AG08395 (cell line): Measurements from ENCODE around the gene SAMD10.
"Not testable (repeated sequence)": the region's sequence is repeated elsewhere in the genome, so short reads cannot be mapped to it uniquely, and the experiment has no call there.

Source experiments
- DNase-seq: peaks from one replicate; pipeline ENCODE4 v3.0.0; 2012; ENCODE audit warnings: mixed read lengths, low spot score

SAMD10 gene

DNA sequence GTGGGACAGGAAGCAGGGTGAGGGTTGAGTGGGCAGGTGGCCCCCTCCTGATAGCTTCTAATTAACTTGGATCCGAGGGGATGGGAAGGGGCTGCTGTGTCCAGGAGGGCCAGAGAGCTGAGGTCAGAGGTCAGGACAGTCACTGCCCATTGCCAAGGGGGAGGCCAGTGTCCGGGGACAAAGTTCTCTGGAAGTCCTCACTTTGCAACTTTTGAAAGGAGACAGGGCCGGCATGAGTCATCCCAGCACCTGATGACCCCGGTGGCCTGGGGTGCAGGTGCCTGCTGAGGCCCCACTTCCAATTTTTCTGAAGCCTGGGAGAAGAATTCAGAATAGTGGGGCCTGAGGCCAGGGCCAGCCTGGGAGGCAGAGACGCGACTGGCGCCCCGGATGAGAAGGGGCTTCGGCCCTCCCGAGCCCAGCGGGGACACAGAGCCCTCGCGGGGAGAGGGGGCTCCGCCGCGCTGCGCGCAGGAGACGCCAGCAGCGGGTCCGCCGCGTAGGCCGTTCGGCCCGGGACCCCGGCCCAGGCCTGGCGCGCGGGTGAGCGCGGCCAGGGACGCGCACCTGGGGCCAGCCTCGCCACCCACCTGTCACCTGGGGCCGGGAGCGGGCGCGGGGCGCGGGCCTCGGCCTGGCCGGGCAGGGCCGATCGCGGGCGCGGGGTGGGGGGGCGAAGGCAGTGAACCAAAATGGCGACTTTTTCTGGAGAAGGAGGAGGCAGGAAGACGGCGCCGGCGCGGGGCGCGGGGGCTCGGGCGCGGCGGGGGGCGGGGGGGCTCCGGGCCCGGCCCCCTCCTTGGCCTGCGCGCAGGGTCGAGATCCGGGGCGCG, 10.3 kb downstream of the SAMD10 start:
- DNase-seq, result no peak

- DNase-seq, result no peak
These were observed 11.1 kb downstream of the SAMD10 start for GRCh38 chr20:63968136-63968927.

- no peak for DNase-seq
These were observed 11.9 kb downstream of the SAMD10 start for GRCh38 chr20:63967330-63968135.

DNA sequence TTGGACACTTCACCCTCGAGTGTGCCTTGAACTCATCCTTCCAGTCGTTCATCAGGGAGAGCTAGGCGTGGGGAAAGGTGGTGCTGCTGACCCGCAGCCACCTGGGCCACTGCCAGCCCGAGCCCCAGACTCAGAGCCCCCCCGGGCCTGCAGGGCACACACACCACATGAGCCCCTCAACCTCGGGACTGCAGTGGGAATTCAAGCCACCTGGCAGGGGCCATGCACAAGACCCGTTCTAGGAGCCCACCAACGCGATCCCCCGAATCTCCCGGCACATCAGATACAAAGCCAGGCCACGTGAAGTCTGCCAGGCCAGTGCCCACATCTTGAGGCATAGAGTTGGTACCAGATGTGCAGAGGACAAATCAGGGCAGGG, 12.5 kb downstream of the SAMD10 start:
- no peak for DNase-seq

DNA sequence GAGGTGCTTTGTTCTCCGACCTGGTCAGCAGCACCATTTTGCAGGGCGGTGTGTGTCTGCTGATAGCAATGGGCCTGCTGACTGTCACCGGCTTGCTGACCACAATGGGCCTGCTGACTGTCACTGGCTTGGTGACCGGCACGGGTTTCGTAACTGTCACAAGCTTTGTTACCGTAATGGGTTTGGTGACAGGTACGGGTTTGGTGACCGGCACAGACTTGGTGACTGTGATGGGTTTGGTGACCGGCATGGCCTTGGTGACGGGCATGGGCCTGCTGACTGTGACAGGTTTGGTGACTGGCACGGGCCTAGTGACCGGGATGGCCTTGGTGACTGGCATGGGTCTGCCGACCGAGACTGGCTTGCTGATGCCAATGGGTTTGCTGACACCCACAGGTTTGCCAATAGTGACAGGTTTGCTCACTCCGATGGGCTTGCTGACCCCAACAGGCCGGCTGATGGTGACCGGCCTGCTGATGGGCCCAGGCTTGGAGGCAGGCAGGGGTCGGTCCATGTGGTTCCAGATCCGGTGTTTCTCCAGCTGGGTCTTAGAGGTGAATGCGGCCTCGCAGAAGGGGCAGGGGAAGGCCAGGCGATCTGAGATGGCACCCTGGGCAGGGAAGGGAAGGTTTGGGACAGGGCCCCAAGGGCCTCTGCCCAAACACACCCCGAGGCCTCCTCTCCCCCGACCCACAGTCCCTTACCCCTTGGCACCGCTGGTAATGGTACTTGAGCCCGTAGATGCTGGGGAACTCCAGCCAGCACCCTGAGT, 13.1 kb downstream of the SAMD10 start:
- DNase-seq, result no peak

DNA sequence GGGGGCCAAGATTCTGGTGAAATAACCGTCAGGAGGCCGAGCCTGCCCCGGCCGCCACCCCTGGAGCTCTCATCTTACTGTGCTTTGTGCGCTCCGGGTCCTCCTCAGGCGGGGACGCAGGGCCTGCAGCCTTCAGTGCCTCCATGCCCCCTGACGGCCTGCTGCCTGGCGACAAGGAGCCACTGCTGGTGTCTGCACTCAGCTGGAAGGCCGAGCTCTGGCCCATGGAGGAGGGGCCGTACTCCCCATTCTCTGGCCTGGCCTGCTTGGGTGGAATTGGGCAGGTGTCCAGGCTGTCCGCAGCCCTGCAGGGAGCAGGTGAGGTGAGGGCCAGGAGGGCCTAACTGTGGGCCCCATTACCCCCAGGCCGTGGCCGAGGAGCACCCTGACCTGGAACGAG, 15.0 kb downstream of the SAMD10 start:
- DNase-seq, result no peak

DNA sequence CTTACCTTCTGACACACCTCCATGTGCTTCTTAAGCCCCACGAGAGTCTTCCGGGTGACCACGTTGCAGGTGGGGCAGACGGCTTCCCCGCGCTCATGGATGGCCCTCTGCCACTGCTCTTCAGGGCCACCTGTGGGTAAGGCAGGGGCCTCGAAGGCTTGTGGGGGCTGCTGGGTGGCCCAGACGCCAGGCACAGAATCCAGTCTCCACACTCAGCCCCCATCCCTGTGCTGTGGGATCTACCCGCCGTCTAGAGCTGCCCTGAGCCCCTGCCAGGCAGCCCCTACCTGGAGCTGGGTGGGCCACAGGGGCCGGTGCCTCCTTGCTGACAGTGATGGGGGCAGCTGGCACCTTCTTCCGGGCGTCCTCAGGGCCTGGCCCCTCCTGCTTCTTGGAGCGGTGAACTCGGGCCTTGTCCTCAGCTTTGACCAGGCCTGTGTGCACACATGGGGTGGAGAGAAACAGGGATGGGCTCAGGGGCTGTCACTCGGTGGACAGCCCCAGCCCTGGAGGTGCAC, 15.6 kb downstream of the SAMD10 start:
- no peak for DNase-seq

DNA sequence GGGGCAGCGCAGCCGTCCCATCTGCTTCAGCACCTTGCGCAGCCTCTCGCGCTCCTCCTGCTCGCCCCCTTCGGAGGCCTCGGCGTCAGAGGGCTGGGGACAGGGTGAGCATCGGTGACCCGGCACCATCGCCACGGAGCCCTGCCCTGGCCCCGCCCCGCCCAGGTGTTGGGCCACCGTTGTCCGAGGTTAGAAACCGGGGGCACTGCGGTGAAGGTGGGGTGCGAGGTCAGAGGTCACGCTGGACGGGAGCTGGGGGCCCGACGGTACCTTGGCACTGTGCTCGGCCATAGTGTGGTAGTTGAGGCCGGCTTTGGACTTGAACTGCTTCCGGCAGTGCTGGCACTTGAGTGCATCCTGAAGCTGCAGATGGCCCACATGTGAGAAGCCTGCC, 16.1 kb downstream of the SAMD10 start:
- no peak for DNase-seq

GRCh38 chr20:63962426-63963347, 16.8 kb downstream of the SAMD10 start:
- DNase-seq, result no peak

DNA sequence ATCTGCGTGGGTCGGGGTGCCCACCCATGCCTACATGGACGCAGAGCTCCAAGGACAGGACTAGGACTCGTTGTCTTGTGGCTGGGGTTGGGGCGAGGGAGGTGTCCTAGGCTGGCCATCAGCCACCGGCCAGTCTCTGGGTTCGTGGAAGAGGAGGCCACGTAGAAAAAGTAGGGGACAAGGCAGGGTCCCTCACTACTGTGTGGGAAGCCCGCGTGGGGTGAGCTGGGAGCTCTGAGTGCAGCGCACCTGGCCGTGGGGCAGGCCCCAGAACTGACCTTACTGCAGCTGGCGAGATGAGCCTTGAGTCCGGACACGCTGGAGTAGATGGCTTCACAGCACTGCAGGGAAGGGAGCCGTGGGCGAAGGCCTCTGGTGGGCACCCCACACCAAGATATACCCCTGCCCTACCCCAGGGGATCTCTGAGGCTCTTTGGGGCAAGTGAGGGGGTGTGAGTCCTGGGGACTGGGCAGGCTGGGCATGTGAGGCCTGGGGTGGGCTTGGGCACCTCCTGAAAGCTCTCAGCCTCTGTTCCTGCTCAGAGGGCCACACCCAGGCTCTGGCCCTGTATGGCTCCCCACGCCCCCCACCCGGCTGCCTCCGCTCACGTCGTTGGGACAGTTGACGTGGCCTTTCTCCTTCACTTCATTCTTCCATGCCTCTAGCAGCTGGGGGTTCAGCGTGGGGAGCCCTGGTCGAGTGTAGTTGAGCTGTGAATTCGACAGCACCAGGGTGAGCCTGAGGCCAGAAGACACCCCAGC, 17.6 kb downstream of the SAMD10 start:
- DNase-seq, result no peak

DNA sequence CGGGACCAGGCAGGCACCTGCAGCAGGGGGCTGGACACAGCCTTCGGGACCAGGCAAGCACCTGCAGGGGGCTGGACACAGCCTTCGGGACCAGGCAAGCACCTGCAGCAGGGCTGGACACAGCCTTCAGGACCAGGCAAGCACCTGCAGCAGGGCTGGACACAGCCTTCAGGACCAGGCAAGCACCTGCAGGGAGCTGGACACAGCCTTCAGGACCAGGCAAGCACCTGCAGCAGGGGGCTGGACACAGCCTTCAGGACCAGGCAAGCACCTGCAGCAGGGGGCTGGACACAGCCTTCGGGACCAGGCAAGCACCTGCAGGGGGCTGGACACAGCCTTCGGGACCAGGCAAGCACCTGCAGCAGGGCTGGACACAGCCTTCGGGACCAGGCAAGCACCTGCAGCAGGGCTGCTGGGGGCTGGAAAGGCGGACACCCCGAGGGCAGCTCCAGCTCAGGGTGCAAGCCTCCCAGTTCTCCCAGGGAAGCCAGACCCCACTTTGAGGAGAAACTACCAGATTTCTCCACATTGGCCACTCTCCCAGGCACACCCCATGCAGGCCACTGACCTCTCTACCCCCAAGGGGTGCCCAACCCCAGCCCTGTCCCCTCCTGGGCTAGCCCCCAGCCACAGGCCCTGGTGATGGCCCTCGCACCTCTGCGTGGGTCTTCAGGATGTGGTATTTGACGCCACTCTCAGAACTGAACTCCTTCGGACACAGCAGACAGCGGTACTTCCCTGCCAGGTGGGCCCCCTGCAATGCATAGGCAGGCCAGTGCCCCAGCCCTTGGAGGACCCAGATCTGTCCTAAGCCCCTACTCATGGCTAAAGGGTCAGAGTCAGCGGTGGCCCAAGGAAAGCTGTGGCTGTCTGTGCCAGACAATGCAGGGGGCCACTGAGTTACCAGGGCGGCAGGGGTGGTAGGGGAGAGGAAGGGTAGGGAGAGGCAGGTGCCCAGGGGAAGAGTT, 18.5 kb downstream of the SAMD10 start:
- not testable (repeated sequence) for DNase-seq

DNA sequence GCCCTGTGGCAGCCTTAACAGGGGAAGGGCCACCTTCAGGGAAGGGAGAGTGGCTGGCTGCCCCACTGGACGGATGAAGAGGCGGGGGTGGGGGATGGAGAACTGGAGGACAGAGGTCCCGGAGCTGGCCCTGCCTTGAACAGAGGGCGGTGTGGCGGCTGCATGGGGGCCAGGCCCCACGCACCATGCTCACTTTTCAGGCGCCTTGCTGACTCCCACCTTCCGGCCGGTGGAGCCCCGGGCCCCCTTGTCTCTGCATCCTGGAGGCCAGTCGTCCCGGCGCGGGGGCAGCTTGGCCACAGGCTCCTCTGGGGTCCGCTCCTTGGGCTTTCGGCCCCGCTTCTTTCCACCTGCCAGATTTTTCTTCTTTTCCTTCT, 19.8 kb downstream of the SAMD10 start:
- DNase-seq, result no peak

DNA sequence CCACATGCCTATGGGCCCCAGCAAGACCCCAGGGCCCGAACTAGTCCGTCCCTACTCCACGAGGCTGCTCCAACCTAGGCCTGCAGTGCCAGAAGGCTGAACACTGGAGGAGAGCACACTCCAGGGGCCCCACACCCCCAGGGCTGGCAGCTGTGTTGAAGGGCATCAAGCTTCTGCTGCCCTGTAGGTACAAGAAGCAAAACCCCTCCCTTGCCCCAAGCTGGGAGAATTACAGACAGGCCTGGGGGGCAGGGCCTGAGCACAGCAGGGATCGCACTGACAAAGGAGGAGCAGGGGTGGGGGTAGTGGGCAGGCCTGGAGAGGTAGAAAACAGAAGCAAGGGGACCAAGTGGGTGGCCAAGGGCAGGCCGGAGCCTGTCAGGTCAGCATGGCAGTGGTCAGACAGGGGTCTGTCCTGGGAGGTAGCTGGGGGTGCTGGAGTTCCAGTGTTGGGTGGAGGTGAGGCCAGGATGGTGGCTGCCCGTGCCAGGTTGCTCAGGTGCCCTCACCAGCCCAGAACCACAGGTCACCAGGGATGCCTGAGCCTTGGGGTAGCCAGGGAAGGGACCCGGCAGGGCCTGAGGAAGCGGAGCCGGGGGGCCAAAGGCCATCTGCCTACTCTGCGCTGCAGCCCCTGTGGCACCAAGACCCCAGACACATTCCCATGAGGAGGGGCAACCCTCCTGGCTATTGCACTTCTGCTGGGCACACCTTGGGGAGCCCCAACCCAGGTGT, 20.3 kb downstream of the SAMD10 start:
- DNase-seq, result no peak

DNA sequence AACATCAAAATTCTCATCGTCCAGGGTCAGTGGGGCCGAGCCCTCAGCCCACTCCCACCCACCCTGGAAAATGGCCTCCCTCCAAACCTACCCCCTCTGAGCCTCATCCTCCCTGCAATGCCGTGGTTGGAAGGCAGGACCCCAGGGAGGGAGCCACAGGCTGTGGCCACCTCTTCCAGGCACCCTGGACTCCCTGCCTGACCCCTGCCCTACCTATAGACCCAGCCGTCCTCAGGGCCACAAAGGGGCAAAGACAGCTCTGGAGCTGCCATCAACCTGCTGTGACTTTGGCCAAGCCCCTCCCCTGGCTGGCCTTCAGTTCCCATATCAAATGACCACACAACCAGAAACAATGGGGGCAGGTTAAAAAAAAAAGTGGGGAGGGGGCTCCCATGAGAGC, 21.0 kb downstream of the SAMD10 start:
- DNase-seq, result no peak

GRCh38 chr20:63957690-63958441, 21.6 kb downstream of the SAMD10 start:
- no peak for DNase-seq

DNA sequence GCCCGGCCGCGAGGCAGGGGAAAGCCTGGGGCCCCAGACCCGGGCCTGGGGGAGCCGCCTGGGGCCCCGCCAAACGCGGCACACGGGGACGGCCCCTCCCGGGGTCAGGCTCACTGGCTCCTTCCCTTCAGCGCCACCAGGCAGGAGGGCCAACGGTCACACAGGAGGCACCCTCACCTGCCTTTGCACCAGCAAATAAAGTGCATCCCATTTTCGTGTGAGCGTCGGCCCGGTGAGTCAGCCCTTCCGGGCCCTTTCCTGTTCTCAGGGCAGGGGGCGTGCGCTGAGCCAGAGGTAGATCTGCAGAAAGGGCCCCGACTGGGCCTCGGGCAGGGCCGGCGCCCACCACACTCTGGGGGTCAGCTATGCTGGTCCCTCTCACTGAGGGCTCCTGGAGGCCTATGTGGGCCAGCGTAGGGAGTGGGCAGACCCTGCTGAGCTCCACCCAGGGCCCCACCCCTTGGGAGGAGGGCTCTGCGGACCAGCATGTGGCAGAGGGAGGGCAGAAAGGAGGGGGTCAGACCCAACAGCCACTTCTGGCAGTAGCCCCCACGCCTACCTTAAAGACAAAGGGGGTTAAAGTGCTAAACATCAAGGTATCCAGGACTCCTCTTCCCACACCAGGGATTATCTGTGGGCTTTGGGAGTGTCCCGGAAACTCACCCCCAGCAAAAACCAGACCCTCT, 22.3 kb downstream of the SAMD10 start:
- DNase-seq, result peak; percentile 67

DNA sequence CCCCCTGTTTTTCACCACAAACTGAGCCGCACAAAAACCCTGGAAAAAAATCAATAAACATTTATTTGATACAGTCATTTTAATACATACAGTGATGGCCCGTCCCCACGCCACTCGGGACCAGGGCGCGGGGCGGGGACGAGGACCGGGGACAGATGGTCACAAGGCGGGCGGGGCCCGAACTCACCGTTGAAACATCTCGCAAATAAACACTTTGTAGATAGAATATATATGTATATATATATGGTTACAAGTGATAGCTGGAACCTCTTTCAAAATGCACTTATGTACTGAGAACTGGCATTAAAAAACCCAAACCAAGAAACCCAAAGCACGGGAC, 22.8 kb downstream of the SAMD10 start:
- DNase-seq, result no peak
